HG02981 (cell line): ENCODE results near the gene GALM.
"Not testable (repeated sequence)": the region's sequence is repeated elsewhere in the genome, so short reads cannot be mapped to it uniquely, and the experiment has no call there.

Source experiments
- ATAC-seq: cut with Tn5 transposase; IDR thresholded peaks from one replicate; pipeline ENCODE4 v1.9.1; 2021; ENCODE audit warnings: mild to moderate bottlenecking, moderate library complexity; ENCODE audit not compliant: unreplicated experiment

The GALM gene

DNA sequence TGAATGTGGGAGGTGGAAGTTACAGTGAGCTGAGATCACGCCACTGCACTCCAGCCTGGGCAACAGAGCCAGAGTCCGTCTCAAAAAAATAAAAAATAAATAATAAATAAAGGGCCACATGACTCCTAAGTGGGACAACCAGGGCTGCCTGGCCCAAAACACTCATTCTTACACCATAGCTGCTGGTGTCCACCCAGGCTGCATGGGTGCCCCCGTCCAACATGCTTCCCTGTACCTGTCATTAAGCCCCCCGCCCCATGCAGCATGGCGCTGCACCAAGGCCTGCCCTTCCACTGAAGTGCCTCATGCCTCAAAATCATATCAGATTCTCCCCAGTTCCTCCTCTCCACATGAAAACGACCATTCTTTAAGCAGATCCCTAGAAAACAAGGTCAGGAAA lies 10.8 kb downstream of the GALM start:
- ATAC-seq = no peak

DNA sequence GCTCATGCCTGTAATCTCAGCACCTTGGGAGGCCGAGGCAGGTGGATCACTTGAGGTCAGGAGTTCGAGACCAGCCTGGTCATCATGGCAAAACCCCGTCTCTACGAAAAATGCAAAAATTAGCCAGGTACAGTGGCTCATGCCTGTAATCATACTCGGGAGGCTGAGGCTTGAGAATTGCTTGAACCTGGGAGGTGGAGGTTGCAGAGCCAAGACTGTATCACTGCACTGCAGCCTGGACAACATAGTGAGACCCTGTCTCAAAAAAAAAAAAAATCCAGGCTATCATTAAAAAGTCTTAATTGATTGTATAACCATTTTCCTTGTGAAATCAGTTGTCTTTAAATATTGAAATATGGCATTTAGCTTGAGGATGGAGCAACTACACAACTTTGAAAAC lies 15.0 kb downstream of the GALM start:
- not testable (repeated sequence) for ATAC-seq

DNA sequence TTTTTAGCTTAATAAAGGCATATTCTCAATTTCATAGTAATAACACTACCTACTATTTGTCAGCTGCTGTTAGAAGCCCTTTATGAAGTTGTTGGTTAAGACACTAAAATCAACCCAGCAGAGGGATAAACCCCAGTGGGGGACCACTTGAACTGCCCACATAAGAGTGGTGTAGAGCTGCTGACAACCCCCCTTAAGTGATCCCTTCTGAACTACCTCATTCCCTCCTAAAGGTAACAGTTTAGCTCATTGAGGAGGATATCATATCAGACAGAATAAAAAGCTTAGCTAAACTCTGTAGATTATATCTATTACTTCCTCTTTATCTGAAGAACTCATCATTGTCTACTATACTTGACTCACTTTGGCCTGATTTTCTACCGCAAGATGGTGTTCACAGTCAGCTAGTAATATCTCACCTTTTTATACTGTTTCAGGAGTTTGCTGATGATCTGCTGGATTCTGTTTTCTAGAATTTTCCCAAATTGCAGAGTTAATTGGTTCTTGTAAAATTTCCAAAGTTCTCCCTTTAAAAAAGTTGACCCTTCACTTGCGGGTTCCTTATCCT lies 16.2 kb downstream of the GALM start:
- ATAC-seq = no peak

DNA sequence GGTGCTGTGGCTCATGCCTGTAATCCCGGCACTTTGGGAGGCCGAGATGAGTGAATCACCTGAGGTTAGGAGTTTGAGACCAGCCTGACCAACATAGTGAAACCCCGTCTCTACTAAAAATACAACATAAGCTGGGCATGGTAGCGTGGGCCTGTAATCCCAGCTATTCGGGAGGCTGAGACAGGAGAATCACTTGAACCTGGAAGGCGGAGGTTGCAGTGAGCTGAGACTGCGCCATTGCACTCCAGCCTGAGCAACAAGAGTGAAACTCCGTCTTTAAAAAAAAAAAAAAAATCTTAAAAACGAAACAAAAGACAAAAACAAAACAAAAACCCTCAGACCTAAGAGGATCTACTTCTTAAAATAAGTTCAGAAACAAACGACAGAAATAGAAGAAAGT lies 16.7 kb downstream of the GALM start:
- not testable (repeated sequence) for ATAC-seq

DNA sequence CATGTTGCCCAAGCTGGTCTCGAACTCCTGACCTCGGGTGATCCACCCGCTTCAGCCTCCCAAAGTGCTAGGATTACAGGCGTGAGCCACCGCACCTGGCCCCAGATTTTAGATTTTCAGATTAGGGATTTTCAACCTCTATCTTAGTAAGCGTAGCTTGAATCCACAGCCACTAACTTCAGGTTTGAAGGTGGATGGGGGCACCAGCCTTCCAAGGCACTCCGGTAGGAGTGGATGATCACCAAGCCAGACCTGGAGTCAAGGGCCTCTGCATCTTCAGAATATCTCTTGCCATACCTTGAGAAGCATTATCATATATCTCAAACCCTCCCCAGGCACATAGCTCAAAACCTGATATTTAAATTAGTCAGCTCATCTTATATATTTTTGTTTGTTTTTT lies 17.9 kb downstream of the GALM start:
- ATAC-seq = no peak

DNA sequence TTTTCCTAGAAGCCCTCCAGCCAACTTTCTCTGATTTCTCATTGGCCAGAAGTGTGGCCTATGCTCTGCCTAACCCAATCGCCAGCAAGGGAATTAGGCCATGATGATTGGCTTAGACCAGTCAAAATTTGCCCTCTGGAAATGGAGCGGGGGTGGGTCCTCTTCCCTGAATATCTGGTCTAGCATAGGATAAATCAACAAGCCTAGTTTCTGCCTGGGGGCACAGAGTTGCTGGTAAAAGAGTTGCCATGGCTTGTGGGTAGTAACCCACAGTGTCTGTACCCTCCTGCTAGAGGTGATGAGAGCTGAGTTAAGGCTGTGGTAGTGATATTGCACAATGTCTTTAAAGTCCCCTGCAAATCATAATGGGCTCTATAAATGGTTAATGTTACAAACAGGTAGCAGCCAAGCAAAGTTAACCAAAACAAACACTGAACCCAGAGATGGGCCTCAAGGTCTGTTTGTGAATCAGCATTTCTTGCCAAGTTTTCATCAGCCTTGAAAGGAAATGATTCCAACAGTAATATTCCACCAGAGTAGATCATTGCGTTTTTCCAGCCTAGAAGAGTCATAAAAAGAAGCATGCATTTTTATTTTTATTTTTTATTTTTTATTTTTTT lies 19.3 kb downstream of the GALM start:
- no peak for ATAC-seq

DNA sequence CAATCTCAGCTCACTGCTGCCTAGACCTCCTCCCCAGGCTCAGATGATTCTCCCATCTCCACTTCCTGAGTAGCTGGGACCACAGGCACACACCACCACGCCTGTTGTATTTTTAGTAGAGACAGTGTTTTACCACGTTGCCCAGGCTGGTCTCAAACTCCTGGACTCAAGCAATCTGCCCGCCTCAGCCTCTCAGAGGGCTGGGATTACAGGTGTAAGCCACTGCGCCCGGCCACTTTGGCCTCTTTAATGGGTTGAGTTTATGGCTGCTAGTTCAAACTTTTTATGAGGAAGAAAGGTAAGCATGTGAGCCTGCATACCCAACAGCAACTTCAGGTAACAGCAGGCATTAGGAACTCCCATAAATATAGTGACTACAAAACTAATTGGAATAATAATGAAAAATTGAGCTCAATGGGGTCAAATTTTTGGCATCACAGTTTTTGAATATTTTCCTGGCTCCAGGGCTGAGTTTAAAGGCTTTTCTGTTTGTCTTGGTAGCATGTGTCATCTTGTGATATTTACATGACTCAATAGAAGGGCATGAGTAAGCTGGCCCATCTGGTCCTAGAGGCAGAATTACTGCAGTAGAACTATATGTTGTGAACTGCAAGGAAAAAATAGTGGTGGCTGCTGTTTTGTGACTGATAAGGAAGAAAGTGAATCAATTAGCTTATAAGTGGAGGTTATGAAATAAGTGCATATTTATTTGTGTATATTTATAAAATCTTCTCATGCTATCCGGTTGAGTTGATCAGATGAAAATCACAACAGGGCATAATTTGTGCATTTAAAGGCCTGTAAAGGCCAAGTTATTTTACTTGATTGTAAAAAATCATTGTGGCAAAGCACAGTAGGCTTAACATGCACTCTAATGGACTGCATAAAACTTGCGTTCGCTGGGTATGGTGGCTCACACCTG lies 24.8 kb downstream of the GALM start:
- no peak for ATAC-seq

DNA sequence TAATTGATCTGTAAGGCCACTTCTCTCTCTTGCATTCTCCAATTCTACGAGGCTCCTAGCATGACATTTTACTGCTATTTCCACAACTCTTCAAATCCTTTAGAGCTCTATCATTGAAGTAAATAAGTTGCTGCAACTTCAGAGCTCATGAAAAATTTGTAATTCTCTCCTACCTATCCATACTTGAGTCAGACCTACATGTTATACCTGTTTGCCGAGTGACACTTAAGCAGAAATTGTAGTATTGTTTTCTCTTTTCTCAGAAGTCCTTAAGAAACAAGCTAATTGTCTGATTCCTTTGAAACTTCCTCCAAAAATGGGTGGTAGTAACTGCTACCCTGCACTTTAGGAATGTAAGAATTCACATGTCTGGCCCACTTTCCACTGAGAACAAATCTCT lies 26.1 kb downstream of the GALM start:
- no peak for ATAC-seq

DNA sequence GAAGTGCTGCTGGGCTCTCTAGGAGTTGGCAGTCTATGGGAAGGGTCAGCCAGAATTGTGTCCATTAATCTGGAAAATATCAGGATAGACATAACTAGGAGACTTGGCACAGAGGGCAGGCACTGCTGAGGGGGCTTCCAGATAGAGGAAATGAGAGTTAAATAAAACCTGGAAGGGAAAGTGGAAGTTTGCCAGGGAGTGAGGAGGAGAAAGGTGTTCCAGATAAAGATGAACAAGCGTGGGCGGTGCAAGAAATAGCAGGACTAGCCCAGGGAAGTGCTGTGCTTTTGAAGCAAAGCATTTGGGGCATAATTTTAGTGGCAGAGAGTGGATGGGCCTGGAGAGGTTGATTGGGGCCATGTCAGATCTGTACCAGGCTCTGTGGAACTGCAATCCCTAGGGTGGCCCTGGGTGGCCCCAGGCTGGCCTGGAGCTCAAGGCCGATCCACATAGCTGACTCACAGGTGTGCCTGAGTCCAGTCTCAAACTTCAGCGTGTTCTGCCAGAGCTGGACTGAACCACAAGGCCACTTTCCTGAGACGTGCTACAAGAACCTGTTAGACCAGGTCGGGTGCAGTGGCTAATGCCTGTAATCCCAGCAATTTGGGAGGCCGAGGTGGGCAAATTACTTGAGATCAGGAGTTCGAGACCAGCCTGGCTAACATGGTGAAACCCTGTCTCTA lies 26.9 kb downstream of the GALM start:
- no peak for ATAC-seq

DNA sequence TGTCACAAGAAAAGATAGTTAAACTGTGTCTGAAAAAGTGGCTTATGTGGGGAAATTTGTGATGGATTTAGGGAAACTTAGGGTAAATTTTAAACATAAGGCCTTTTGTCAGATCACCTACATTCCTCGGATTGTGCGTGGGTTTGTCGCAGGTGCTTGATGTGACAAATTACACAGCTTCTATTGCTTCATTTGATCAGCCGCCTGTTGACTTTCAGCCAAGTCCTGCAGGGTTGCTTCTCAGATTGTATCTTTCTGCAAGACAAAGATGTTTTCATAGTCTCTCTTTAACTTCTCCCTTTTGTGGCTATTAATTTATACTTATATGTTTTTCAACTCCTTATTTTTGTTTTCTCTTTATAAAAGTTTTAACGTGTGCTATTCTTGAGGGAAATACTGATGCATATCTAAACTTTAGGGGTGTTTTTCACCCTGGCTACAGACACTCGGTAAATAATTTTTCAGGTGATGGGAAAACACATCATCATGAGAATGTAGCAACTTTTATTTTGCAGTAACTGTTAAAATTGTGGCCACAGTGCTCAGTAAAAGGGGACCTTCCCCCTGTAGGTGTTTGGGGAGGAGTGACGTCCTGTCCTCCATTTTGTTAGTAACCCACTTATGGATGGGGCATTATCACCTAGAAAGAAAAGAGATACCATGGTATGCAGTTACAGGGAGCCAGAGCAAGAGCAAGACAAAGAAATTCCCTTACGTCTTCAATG lies 31.4 kb downstream of the GALM start:
- ATAC-seq = no peak

DNA sequence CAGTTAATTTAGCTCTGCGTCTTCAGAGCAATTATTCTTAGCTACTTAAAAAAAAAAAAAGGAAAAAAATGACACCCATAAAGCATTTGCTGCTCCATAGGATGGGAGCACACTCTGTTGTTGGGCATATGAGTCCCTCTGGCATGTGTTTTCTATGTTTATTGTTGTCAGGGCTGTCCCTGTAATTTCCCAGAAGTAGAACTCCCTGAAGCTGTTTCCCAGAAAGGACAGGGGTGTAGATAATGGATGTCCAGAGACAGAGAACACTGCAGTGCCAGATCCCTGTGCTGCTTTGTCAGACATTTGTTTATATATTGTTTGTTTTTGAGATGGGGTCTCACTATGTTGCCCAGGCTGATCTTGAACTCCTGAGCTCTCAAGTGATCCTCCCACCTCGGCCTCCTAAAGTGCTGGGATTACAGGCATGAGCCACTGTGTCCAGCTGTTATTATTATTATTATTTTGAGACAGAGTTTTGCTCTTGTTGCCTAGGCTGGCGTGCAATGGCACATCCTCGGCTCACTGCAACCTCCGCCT lies 32.6 kb downstream of the GALM start:
- ATAC-seq = no peak

DNA sequence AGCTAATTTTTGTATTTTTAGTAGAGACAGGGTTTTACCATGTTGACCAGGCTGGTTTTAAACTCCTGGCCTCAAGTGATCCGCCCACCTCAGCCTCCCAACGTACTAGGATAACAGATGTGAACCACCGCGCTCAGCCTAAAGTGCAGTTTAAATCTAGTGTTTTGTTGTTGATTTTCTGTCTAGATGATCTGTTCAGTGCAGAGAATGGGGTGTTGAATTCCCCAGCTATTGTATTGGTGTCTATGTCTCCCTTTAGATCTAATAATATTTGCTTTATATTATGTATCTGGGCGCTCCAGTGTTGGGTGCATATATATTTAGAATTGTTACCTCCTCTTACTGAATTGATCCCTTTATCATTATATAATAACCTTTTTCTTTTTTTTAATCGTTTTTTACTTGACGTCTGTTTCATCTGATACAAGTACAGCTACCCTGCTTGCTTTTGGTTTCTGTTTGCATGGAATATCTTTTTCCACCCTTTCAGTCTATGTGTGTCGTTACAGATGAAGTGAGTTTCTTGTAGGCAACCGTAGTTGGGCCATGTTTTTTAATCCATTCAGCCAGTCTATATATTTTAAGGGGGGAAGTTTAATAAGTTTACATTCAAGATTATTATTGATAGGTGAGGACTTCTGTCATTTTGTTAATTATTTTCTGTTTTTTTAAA lies 34.3 kb downstream of the GALM start:
- no peak for ATAC-seq

DNA sequence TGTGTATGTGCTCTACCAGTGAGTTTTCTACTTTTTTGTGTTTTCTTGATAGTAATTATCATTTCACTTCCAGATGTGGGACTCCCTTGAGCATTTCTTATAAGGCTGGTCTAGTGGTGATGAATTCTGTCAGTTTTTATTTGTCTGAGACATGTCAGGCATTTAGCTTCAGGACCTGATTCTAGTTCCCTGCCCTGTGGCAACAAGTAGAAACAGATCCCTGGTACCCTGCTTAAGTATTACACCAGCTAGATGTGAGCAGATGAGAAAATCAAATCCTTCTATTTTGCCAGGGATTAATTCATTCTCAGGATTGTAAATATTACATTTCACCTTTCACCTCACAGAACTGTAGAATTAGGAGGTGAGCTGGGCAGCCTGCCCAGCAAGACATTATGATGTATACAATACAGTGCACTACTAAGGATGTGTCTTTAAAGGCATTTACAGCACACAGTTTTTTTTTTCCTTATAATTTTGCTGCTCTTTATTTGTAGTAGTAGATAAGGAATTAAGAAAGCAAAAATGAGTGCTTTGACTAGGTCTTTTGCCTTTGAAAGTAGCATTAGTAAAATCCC lies 35.1 kb downstream of the GALM start:
- no peak for ATAC-seq

DNA sequence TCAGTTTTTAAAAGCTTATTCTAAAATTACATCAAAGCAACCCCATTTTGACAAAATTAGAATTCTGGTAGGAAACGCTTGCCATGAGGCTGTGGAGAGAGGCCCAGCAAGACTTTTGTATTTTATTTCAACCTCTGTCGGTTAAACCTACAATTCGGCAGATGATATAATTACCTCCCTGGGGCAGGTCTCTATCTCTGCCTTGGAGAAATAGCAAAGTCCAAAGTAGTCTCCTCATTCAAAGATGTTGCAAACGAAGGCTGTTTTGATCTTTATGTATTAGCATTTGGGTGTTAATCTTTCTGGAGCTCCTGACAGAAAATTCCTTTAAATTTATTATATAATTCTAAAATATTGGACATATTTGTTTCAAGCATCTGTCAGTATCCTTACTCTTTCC lies 35.6 kb downstream of the GALM start:
- ATAC-seq = no peak

DNA sequence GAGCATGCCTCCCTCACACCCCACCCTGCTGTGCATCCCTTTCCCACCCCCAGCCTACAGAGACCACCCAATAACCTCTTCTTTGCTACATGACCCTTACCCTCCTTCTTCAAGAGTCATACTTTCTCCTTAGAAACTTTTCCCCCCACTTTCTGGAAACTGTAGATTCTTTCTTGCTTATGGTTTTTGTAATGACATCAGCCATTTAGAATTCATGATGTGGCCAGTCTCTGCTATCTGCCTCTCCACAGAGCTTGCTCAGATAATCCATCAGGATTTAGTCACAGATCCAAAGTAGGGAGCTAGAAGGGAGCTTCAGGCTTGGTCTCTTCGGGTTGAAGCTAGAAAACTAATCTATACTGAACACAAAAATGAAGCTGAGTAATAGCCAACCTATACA lies 36.5 kb downstream of the GALM start:
- ATAC-seq = no peak

DNA sequence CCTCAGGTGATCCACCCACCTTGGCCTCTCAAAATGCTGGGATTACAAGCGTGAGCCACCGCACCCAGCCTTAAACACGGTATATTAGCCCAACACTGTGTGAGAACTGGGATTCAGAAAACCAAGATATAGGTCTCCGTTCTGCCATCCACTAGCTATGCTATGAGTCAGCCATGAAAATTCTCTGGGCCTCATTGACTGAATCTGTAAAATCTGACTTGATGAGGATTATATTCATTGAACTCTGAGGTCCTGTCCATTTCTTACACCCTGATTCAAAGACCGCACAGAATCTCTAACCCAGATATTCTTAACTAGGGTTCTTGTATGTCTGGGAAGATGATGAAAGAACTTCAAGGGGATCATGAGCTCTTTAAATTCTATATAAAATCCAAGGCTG lies 37.4 kb downstream of the GALM start:
- ATAC-seq = not testable (repeated sequence)

DNA sequence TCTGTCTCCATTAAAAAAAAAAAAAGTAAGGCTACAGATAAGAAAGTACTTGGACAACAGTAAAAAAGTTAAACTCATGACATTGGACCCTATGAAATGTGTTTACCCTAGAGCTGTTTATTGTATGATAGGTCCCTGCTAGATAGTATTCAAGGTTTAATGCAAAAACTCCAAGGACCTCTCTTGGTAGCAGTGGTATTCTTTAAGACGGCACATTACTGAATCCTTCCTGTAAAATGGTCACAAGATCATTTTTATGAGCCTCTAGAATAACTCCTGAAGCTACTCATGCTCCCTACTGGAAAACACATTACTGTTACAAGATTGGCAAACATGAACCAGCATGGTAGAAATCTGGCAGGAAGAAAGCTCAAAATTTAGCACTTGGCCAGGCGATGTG lies 38.8 kb downstream of the GALM start:
- no peak for ATAC-seq

DNA sequence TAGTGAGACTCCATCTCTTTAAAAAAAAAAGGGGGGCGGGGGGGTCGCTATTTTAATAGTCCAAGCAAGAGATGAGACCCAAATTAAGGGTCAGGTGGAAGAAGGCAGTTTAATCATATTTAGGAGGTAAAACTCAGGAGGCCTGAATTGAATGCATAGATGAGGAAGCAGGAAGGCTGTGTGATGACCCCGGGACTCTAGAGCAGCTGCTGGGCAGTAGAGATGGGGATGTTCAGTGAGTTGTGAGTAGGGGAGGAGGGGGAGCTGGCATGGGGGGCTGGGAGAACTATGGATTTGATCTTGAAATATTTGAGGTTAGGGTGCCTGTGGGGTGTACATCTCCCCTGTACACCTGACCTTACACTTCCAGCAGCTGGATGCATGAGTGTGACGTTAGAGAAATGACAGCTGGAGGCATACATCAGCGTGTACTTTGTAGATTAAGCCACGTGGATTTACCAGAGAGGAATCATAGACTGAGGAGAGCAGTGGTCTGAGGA lies 41.0 kb downstream of the GALM start:
- no peak for ATAC-seq

DNA sequence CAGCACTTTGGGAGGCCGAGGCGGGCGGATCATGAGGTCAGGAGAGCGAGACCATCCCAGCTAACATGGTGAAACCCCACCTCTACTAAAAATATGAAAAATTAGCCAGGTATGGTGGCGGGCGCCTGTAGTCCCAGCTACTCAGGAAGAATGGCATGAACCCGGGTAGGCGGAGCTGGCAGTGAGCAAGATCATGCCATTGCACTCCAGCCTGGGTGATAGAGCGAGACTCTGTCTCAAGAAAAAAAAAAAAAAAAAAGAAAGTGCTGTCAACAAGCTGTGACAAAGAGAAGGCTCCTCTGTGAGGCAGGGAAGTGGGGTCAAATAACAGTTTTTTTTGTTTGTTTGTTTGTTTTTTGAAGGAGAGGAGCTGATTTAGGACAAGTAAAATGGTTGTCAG lies 42.6 kb downstream of the GALM start:
- not testable (repeated sequence) for ATAC-seq
